ENCODE data around the gene CD44. TPM values are rescaled to one million over a fixed set of nuclear protein-coding genes. Genes with fewer than 3 reads are reported as not detected.

CD44 gene
- total RNA-seq, 1 donor from 2014 or later = 2.6 TPM

- peak; percentile 23 for DNase-seq
These were observed 2.1 kb downstream of the CD44 start for GRCh38 chr11:35141071-35141470.

- DNase-seq = no peak
These were observed 2.6 kb downstream of the CD44 start for GRCh38 chr11:35141571-35141971.

- DNase-seq = peak; percentile 33
These were observed 3.6 kb downstream of the CD44 start for GRCh38 chr11:35142481-35143075.

GRCh38 chr11:35143297-35144135 is 4.5 kb downstream of the CD44 start:
- no peak for DNase-seq

- peak; percentile 30 for DNase-seq
These were observed 5.3 kb downstream of the CD44 start for GRCh38 chr11:35144136-35144741.

GRCh38 chr11:35144806-35145205 is 5.8 kb downstream of the CD44 start:
- no peak for DNase-seq

- DNase-seq = no peak
These were observed 6.3 kb downstream of the CD44 start for GRCh38 chr11:35145271-35145670.

GRCh38 chr11:35146074-35146521 is 7.1 kb downstream of the CD44 start:
- no peak for DNase-seq

GRCh38 chr11:35146711-35147110 is 7.7 kb downstream of the CD44 start:
- DNase-seq = no peak

GRCh38 chr11:35147235-35147634 is 8.3 kb downstream of the CD44 start:
- DNase-seq = no peak

GRCh38 chr11:35148163-35148837 is 9.3 kb downstream of the CD44 start:
- DNase-seq = no peak

- no peak for DNase-seq
These were observed 11.5 kb downstream of the CD44 start for GRCh38 chr11:35150454-35150853.

GRCh38 chr11:35151241-35151640 is 12.3 kb downstream of the CD44 start:
- no peak for DNase-seq

- DNase-seq = no peak
These were observed 12.8 kb downstream of the CD44 start for GRCh38 chr11:35151683-35152280.

- no peak for DNase-seq
These were observed 13.6 kb downstream of the CD44 start for GRCh38 chr11:35152575-35152974.

- no peak for DNase-seq
These were observed 14.3 kb downstream of the CD44 start for GRCh38 chr11:35153280-35153679.

GRCh38 chr11:35154952-35155351 is 16.0 kb downstream of the CD44 start:
- no peak for DNase-seq

GRCh38 chr11:35155677-35156076 is 16.7 kb downstream of the CD44 start:
- DNase-seq = no peak

GRCh38 chr11:35157814-35158700 is 19.1 kb downstream of the CD44 start:
- no peak for DNase-seq

- peak; percentile 47 for DNase-seq
These were observed 19.9 kb downstream of the CD44 start for GRCh38 chr11:35158701-35159510.

Measured in dermis blood vessel endothelial cell (primary cell).